Measurements from ENCODE around the gene NCKAP5L. TPM values are rescaled to one million over a fixed set of nuclear protein-coding genes. Genes with fewer than 3 reads are reported as not detected.

Gene NCKAP5L
- total and polyA plus RNA-seq, 2 donors = 13.3 to 14.1 TPM

DNA sequence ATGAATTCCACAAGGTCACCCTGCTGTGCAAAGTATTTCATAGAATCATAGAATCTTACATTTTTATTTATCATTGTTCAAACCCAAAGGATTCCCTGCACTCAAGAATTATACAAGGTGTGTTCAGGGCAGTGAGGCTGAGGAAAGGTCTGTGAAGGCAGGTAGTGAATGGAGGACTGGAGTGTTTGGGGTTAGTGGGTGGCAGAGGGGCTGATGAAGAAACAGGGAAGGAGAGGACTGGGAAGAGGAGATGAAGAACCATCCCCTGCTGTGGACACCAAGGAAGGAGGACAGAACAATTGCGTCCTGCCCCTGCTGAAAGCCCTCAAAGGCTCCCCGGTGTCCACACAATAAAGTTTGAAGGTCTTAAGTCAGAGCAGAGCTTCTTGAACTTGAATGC, 25.5 kb upstream of the NCKAP5L start:
- 63% methylated on average over 2 of the region's 2 CpGs for WGBS
- H3K36me3 ChIP-seq (ENCODE audit: insufficient read depth) = no peaks in the 10 kb centered on the region
- H3K4me3 ChIP-seq (ENCODE audit: low read depth, low read length) = no peak overlapping the region
- no peak overlapping the region for H3K27ac ChIP-seq (ENCODE audit: low read depth)
- no peak for DNase-seq (ENCODE audit: extremely low spot score)
- no peaks in the 10 kb centered on the region for H3K4me1 ChIP-seq (ENCODE audit: insufficient read depth)

DNA sequence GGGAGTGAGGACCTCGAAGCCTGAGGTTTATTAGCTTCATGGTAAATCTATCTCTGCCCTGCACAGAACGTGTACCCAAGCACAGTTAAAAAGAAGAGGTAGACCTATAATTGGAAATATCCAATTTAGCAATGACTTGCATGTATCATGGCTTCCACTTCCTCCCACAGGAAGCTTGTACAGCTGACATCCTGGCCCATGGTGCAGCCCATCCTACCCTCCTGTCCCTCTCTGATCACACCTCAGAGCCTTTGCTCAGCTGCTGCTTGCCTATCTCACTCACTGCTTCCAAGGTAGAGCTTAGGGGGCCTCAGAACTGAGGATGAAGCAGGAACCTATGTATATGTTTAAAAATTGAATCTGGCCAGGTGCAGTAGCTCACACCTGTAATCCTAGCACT, 18.9 kb upstream of the NCKAP5L start:
- no peak for DNase-seq (ENCODE audit: extremely low spot score)

DNA sequence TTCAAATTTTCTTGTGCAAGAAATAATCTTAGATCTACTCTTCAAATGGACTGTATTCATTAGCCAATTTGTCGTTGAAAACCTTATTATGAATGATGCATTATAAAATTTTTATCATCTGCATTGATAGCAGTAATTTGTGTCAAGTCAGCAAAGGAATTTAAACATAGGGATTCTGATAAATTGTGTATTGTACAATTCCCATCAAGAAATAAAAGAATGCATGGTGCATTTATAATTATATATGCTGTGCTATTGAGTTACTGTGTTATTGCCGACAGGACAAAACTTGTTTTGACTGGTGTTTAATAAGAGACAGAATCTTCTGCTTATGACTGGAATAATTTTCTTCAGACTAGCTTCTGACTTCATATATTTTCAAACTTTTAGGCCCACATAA, 17.8 kb upstream of the NCKAP5L start:
- H3K27ac ChIP-seq (ENCODE audit: low read depth) = no peak overlapping the region
- 86% methylated on average over 2 of the region's 2 CpGs for WGBS
- no peak overlapping the region for H3K4me3 ChIP-seq (ENCODE audit: low read depth, low read length)
- DNase-seq (ENCODE audit: extremely low spot score) = no peak
- H3K36me3 ChIP-seq (ENCODE audit: insufficient read depth) = no peaks in the 10 kb centered on the region
- no peaks in the 10 kb centered on the region for H3K4me1 ChIP-seq (ENCODE audit: insufficient read depth)

More for the DNA sequence above, 18.9 kb upstream of the NCKAP5L start:
- H3K4me1 ChIP-seq (ENCODE audit: insufficient read depth) = no peaks in the 10 kb centered on the region
- H3K27ac ChIP-seq (ENCODE audit: low read depth) = no peak overlapping the region
- no peak overlapping the region for H3K4me3 ChIP-seq (ENCODE audit: low read depth, low read length)
- no peaks in the 10 kb centered on the region for H3K36me3 ChIP-seq (ENCODE audit: insufficient read depth)
- 63% methylated on average over 2 of the region's 2 CpGs for WGBS

DNA sequence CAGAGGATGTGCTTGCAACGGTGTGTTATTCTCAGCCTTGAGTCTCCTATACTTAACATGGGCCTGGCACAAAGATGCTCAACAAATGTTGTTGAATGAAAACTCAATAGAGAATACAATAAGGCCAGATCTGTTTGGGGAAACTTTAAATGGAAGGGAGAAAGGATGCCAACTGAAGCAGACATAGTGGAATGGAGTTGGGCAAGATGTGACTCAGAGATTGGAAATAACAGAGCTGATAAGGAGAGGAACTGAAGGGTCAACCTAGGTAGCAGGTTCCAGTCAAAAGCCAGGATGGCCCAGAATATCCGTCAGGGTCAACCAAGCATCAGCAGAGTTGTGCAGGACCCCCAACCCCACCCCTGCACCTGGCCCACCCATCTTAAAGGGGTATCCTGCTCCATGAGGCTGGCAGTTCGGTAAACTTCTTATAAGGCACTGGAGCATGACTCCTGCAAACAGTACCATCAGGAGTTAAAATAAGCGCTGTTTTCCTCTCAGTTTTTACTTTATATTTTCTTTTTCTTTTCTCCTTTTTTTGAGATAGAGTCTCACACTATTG, 15.7 kb upstream of the NCKAP5L start:
- no peak overlapping the region for H3K4me3 ChIP-seq (ENCODE audit: low read depth, low read length)
- no peaks in the 10 kb centered on the region for H3K4me1 ChIP-seq (ENCODE audit: insufficient read depth)
- WGBS = 92% methylated on average over 4 of the region's 4 CpGs
- DNase-seq (ENCODE audit: extremely low spot score) = no peak
- H3K36me3 ChIP-seq (ENCODE audit: insufficient read depth) = no peaks in the 10 kb centered on the region
- no peak overlapping the region for H3K27ac ChIP-seq (ENCODE audit: low read depth)

DNA sequence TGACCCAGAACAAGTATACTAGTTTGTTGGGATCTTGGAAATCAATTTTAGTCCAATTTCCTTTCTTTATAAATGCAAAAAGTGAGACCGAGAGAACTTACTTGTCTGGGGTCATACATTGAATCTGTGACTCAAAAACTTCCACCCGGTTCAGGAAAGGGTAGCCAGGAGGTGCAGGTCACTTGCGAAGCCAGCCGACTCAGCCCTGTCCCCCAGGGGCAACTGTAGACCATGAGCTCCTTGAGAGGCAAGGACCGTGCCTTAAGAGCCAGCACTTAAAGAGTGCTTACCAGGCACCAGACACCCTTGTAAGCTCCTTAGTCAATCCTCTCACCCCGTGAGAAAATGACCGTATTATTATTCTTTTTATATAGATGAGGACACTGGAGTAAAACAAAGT, 15.2 kb upstream of the NCKAP5L start:
- Histone ChIP-seq H3K4me3 (ENCODE audit: low read depth, low read length) (peak overlapping the region; percentile 43), H3K27ac (ENCODE audit: low read depth) (no peak overlapping the region), H3K36me3 (ENCODE audit: insufficient read depth) (no peaks in the 10 kb centered on the region), H3K4me1 (ENCODE audit: insufficient read depth) (no peaks in the 10 kb centered on the region)
- DNase-seq (ENCODE audit: extremely low spot score) = no peak
- WGBS = 84% methylated on average over 7 of the region's 7 CpGs

DNA sequence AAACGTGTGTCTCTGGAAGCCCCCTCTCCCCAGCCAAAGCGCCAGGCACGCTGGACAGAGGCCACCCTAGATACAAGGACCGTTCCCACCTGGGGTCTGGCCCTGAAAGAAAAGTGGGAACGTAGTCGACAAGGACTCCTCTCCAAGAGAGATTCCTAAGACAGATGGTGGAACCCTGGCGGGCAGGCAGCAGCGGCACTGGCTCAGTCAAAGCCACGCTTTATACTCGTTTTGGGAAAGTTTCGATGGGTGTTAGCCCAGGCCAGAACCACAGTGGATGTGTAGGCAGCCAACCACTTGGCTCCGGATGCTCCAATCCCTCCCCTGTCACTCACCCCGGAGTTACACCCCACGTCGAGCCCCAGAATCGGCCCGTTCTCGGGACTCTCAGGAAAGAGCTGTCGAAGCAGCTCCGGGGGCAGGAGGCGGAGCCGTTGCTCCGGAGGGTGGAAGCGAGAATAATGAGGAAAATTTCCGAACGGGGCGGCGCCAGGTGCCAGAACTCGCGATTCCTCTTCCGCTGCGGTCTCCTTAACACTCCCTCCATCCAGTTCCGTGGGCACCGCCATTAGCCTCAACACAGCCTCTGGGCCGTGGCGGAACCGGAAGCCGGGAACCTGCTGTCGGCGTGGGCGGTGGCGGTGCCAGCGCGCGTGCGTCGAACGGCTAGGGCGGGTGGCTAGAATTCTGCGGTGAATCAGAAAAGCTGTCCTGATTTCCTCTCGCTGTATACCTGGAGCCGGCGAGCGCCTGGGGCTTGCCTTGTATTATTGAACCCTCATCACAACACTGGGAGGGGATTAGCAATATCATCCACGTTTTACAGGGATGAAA, 14.5 kb upstream of the NCKAP5L start, which contains the start of gene BCDIN3D:
Gene BCDIN3D (minus strand): TSS at position 588 of the 834 bp plus-strand sequence. CDS start 19 bp downstream, at position 569.
- peak within 1 kb of the TSS; percentile 86 for H3K27ac ChIP-seq (ENCODE audit: low read depth)
- H3K36me3 ChIP-seq (ENCODE audit: insufficient read depth) = no peaks in the 10 kb centered on the region
- WGBS = under 1% methylated on average over 55 of the region's 55 CpGs
- DNase-seq (ENCODE audit: extremely low spot score) = peak; percentile 83
- peak within 1 kb of the TSS; percentile 43 for H3K4me3 ChIP-seq (ENCODE audit: low read depth, low read length)
- H3K4me1 ChIP-seq (ENCODE audit: insufficient read depth) = no peaks in the 10 kb centered on the region

DNA sequence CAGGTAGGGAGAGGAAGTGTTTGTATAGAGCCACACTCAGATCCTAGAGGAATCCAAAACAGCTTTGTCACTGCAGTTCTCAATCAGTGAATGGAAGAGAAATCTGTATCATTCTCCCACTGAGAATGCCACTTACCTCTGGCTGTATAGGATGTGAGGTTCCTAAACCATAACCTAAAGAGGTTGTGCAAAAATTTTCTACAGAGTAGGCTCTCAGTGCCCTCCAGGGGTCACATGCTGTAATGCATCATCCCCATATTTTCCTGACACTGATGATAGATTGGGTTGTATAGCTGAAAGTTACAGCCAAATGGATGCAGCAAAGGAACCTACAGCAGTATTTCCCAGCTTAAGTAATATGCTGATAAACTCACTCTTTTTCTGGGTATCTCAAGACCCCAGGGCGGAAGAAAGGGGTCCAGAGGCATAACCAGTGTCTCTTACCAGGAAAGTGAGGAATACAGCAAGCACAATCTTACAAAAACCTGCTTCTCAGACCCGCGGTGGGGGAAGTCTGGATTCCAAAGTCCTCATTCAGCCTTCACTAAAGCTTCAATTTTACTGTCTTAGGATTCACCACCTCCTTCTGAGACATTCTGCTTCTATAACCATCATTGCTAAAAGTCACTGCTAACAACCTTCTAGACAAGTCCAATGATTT, 10.9 kb upstream of the NCKAP5L start:
- 71% methylated on average over 3 of the region's 3 CpGs for WGBS
- H3K4me1 ChIP-seq (ENCODE audit: insufficient read depth) = no peaks in the 10 kb centered on the region
- H3K36me3 ChIP-seq (ENCODE audit: insufficient read depth) = no peaks in the 10 kb centered on the region
- no peak overlapping the region for H3K4me3 ChIP-seq (ENCODE audit: low read depth, low read length)
- DNase-seq (ENCODE audit: extremely low spot score) = no peak
- no peak overlapping the region for H3K27ac ChIP-seq (ENCODE audit: low read depth)

DNA sequence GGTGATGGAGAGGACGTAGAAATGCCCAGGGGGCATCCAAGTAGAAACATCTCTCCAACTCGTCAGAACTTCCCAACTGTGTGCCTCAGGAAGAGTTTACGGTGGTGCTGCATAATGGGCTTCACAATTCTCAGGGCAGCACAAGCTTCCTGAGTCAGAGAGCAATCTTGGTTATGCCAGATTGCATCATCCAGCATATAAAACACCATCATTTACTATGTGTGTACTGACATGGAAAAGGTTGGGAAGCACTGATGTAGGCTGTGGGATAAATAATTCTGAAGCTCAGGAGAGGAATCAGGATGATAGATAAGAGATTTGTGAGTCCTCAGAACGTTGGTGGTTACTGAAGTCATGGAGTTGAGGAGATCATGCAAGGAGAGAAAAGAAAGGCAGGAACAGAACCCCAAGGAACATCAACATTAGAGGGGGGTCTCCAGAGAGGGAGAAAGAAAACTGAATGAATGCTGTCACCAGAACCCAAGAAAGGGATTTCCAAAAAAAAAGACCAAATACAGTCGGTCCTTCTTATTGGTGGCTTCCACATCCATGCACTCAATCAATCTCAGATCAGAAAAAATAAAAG, 4.7 kb upstream of the NCKAP5L start:
- 65% methylated on average over 5 of the region's 5 CpGs for WGBS
- no peaks in the 10 kb centered on the region for H3K36me3 ChIP-seq (ENCODE audit: insufficient read depth)
- DNase-seq (ENCODE audit: extremely low spot score) = no peak
- no peak overlapping the region for H3K4me3 ChIP-seq (ENCODE audit: low read depth, low read length)
- no peaks in the 10 kb centered on the region for H3K4me1 ChIP-seq (ENCODE audit: insufficient read depth)
- H3K27ac ChIP-seq (ENCODE audit: low read depth) = no peak overlapping the region

DNA sequence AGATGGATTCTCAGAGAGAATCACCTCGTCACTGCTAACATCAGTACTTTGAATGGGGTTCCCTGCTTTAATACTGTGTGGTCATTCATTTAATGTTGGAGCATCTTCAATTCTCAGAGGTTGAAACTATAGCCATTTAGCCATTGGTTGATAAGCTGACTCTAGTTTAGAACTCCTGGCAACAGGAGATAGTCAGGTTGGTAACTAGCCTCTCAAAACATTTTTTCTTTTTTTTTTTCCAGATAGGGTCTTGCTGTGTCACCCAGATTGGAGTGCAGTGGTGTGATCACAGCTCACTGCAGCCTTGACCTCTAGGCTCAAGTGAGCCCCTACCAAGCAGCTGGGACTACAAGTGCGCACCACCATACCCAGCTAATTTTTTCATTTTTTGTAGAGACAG, 3.5 kb upstream of the NCKAP5L start:
- H3K4me1 ChIP-seq (ENCODE audit: insufficient read depth) = no peaks in the 10 kb centered on the region
- no peaks in the 10 kb centered on the region for H3K36me3 ChIP-seq (ENCODE audit: insufficient read depth)
- no peak for DNase-seq (ENCODE audit: extremely low spot score)
- H3K27ac ChIP-seq (ENCODE audit: low read depth) = no peak overlapping the region
- H3K4me3 ChIP-seq (ENCODE audit: low read depth, low read length) = no peak overlapping the region
- 94% methylated on average over 2 of the region's 2 CpGs for WGBS

DNA sequence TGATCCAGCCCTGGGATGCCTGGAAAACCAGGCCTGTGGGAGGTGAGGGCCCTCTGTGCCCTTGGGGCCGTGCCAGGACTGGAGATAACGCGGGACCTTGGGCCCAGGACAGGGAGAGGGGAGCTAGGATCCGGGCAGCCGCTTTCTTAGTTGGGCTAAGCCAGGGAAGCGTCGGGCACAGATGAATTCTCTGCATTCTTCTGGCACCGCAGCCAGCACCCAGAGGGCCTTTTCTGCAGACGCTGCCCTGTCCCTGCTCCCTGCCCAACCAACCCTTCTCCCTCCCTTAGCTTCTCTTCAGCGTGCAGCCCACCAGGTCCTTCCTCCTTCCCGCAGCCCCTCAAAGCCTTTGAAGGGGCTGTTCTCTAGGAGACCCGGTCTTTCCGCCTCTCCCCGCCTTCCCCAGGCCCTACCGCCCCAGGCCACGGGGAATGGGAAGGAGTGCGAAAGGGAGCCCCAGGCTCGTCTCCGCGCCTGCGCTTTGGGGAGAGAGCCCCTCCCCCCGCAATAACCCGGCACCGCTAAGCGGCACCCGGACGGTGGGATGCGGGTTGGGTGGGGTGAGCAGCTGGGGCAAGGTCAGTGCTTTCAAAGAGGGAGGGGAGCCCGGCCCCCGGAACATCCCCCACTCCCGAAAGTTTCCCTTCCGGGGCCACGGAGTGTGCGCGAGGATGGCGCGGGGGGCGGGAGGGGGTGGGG, 663 bp downstream of the NCKAP5L start:
- H3K4me1 ChIP-seq (ENCODE audit: insufficient read depth) = no peaks in the 10 kb centered on the region

DNA sequence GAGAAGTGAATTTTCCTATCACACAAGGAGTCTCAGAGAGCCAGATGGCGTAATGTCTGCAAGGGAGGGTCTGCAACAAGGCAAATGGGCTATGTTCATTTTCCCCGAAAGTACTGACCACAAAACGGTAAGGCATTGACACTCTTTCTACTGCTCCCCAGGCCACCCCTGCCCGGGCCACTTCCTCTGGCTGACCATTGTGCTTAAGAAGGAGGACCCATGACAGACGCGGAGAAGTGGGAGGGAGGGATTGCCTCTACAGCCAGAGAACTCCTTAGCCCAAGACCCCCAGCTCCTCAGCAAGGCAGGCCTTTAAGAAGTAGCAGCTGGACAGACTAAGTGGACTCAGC, 1.2 kb downstream of the NCKAP5L start:
- Histone ChIP-seq H3K27ac (ENCODE audit: low read depth) (no peak overlapping the region), H3K4me1 (ENCODE audit: insufficient read depth) (no peaks in the 10 kb centered on the region), H3K36me3 (ENCODE audit: insufficient read depth) (no peaks in the 10 kb centered on the region), H3K4me3 (ENCODE audit: low read depth, low read length) (peak overlapping the region; percentile 93)
- DNase-seq (ENCODE audit: extremely low spot score) = no peak
- 43% methylated on average over 6 of the region's 6 CpGs for WGBS

More for the DNA sequence above, 663 bp downstream of the NCKAP5L start:
- no peak for DNase-seq (ENCODE audit: extremely low spot score)
- H3K36me3 ChIP-seq (ENCODE audit: insufficient read depth) = no peaks in the 10 kb centered on the region
- WGBS = 2% methylated on average over 38 of the region's 38 CpGs
- H3K4me3 ChIP-seq (ENCODE audit: low read depth, low read length) = peak overlapping the region; percentile 93
- H3K27ac ChIP-seq (ENCODE audit: low read depth) = no peak overlapping the region

DNA sequence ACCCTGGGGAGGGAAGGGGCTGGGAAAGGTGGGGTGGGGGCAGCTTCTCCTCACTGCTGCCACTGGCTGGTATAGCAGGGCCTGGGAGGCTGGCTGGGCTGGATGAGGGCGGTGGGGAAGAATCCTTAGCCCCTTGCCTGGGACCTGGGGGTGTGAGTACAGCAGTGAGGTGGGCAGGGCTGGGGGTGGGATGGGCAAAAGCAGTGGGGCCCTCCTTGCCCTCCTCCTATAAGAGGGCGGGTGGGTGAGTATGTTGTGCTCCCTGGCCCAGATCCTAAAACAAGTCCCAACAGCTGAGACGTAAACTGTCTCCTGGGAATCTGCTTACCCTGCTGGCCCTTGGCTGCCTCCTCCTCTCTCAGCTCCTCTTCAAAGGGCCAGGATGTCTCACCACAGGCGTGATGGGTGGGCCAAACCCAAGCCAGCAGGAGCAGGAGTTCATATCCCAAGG, 2.2 kb downstream of the NCKAP5L start:
- H3K27ac ChIP-seq (ENCODE audit: low read depth) = no peak overlapping the region
- H3K4me3 ChIP-seq (ENCODE audit: low read depth, low read length) = no peak overlapping the region
- WGBS = 44% methylated on average over 4 of the region's 4 CpGs
- no peaks in the 10 kb centered on the region for H3K4me1 ChIP-seq (ENCODE audit: insufficient read depth)
- H3K36me3 ChIP-seq (ENCODE audit: insufficient read depth) = no peaks in the 10 kb centered on the region
- no peak for DNase-seq (ENCODE audit: extremely low spot score)

DNA sequence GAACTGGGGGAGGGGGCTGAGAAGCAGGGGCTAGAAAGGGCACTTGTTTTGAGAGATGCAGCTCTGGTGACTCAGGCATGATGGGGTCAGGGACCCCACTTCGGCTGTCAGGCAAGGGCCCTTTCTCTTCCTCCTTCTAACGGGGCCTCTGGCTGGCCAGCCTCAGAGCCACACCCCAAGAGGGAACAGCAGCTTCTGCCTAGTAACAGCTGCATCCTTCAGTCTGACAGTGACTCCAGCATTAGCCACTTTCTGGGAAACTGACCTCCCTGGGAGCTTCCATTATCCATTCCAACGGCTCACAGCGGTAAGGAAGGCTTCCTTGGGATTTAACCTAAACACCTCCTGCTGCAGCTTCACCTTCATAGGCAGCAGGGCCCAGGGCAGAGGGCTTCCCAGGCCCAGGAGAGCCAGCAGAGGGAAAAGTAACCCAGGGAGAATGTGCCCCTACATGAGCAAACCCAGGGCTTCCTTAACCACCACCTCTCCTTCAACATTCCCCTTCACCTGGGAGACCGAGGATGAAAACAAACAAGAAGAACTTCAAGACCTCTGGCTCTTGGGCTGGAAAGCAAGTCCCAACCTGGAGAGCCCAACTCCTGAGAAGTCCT, 2.7 kb downstream of the NCKAP5L start:
- 36% methylated on average over 5 of the region's 5 CpGs for WGBS
- Histone ChIP-seq H3K4me3 (ENCODE audit: low read depth, low read length) (no peak overlapping the region), H3K27ac (ENCODE audit: low read depth) (no peak overlapping the region), H3K4me1 (ENCODE audit: insufficient read depth) (no peaks in the 10 kb centered on the region), H3K36me3 (ENCODE audit: insufficient read depth) (no peaks in the 10 kb centered on the region)
- DNase-seq (ENCODE audit: extremely low spot score) = no peak
